SU-DHL-6 (cell line): ENCODE data around the gene TTC13.

Experiments used
- H2AFZ ChIP-seq: fragments of 200-600 bp; sonication (generic); 2 replicates; pipeline ENCODE4 v1.6.1; 2014; ENCODE audit warnings: low read depth, mild to moderate bottlenecking, moderate library complexity, mixed read lengths, antibody characterized with exemption, low read length; ENCODE audit not compliant: severe bottlenecking
- H3F3A ChIP-seq: fragments of 200-600 bp; shearing (Covaris generic); 2 replicates; pipeline ENCODE4 v1.6.0; 2016; ENCODE audit warnings: antibody characterized with exemption, mild to moderate bottlenecking; ENCODE audit not compliant: insufficient read depth
- H3K27ac ChIP-seq: fragments of 200-600 bp; sonication (generic); 2 replicates; pipeline ENCODE4 v1.5.1; 2016; ENCODE audit warnings: low read depth, mild to moderate bottlenecking, low read length, moderate library complexity, mixed read lengths
- H3K27me3 ChIP-seq: fragments of 200-600 bp; sonication (generic), shearing (Covaris generic); 2 replicates; pipeline ENCODE4 v1.6.0; 2014; ENCODE audit warnings: mild to moderate bottlenecking, low read length
- H3K36me3 ChIP-seq: fragments of 200-600 bp; sonication (generic); 2 replicates; pipeline ENCODE4 v1.6.1; 2014; ENCODE audit warnings: mild to moderate bottlenecking, low read length, mixed read lengths
- H3K4me2 ChIP-seq: fragments of 300-600, 200-600 bp; shearing (Covaris generic), sonication (generic); 2 replicates; pipeline ENCODE4 v1.6.0; 2014; ENCODE audit warnings: low read length, low read depth, mild to moderate bottlenecking; ENCODE audit not compliant: poor library complexity, severe bottlenecking
- H3K4me3 ChIP-seq: fragments of 200-600 bp; sonication (generic); 2 replicates; pipeline ENCODE4 v1.5.1; 2014; ENCODE audit warnings: antibody characterized with exemption, low read length, mild to moderate bottlenecking, mixed read lengths; ENCODE audit not compliant: insufficient read depth, poor library complexity, severe bottlenecking
- H3K79me2 ChIP-seq: fragments of 200-600 bp; sonication (generic); 2 replicates; pipeline ENCODE4 v1.6.1; 2014; ENCODE audit warnings: mild to moderate bottlenecking, low read length, moderate library complexity; ENCODE audit not compliant: insufficient read depth
- H3K9ac ChIP-seq: fragments of 200-600 bp; sonication (generic); 2 replicates; pipeline ENCODE4 v1.7.0; 2014; ENCODE audit warnings: mild to moderate bottlenecking, low read length
- H3K9me2 ChIP-seq: fragments of 200-600 bp; sonication (generic); replicated peaks from 2 replicates; pipeline ENCODE4 v1.6.1; 2014; ENCODE audit warnings: low read length; ENCODE audit not compliant: insufficient read depth
- H3K9me3 ChIP-seq: fragments of 200-600 bp; sonication (generic); 2 replicates; pipeline ENCODE4 v1.6.1; 2014; ENCODE audit warnings: low read length, mixed read lengths; ENCODE audit not compliant: insufficient read depth
- H4K20me1 ChIP-seq: fragments of 200-600 bp; sonication (generic); 2 replicates; pipeline ENCODE4 v1.6.1; 2014; ENCODE audit warnings: low read depth, mild to moderate bottlenecking, antibody characterized with exemption, low read length, moderate library complexity, mixed read lengths
- EZH2phosphoT487 ChIP-seq: fragments of 200-600 bp; sonication (generic), shearing (Covaris generic); conservative IDR thresholded peaks from 2 replicates; pipeline ENCODE4 v1.6.1; 2018; ENCODE audit warnings: mild to moderate bottlenecking, antibody characterized with exemption, low read length, moderate library complexity, mixed read lengths
- TF ChIP-seq, protein P1 (sequence below): fragments of 200-600 bp; sonication (generic); IDR thresholded peaks from one replicate; pipeline ENCODE4 v1.5.1; 2017; ENCODE audit warnings: antibody characterized with exemption, mild to moderate bottlenecking, low read length, moderate library complexity; ENCODE audit not compliant: insufficient read depth, poor library complexity, severe bottlenecking

The TTC13 gene

DNA sequence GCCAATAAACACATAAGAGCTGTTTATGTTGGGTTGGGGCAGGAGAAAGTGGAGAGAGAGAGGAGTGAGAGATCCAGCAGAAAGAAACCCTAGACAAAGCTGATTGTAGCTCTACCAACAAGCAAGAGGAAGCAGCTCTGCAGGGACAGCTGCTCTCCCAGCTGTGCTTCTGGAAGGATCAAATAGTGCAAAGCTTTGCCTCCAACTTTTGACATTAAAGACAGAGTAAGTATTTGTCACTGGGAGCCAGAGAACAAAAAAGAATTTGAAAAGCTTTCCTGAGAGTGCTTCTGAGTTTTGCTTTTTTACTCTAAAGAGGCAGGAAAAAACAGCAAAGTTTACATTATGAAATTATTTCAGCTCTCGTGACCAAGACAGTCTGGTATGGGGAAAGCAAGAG, 81.9 kb downstream of the TTC13 start:
- H3K27ac ChIP-seq: no peak overlapping the region
- no peaks in the 10 kb centered on the region for H3K36me3 ChIP-seq
- no peak for TF ChIP-seq EZH2phosphoT487
- TF ChIP-seq, protein P1, sequence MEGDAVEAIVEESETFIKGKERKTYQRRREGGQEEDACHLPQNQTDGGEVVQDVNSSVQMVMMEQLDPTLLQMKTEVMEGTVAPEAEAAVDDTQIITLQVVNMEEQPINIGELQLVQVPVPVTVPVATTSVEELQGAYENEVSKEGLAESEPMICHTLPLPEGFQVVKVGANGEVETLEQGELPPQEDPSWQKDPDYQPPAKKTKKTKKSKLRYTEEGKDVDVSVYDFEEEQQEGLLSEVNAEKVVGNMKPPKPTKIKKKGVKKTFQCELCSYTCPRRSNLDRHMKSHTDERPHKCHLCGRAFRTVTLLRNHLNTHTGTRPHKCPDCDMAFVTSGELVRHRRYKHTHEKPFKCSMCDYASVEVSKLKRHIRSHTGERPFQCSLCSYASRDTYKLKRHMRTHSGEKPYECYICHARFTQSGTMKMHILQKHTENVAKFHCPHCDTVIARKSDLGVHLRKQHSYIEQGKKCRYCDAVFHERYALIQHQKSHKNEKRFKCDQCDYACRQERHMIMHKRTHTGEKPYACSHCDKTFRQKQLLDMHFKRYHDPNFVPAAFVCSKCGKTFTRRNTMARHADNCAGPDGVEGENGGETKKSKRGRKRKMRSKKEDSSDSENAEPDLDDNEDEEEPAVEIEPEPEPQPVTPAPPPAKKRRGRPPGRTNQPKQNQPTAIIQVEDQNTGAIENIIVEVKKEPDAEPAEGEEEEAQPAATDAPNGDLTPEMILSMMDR: no peak
- H3K4me2 ChIP-seq: no peak overlapping the region
- H3K9me3 ChIP-seq: no peaks in the 10 kb centered on the region
- no peaks in the 10 kb centered on the region for H3K79me2 ChIP-seq
- no peak overlapping the region for H3K9ac ChIP-seq
- H3K9me2 ChIP-seq: no peaks in the 10 kb centered on the region
- no peak overlapping the region for H3K4me3 ChIP-seq
- H3K27me3 ChIP-seq: no peaks in the 10 kb centered on the region
- no peak overlapping the region for H2AFZ ChIP-seq
- H3F3A ChIP-seq: no peaks in the 10 kb centered on the region
- no peaks in the 10 kb centered on the region for H4K20me1 ChIP-seq

DNA sequence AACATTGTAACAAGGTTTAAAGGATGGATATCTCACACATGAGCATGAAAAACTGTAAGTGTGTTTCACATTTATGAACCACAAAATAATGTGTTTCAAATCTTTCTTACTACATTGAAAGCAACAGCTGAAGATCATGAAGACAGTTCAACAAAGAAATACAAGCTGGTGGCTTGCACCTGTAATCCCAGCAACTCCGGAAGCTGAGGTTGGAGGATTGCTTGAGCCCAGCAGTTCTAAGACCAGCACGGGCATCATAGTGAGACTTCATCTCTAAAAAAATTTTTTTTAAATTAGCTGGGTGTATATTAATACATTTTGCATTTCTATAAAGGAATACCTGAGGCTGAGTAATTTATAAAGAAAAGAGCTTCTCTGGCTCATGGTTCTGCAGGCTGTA, 83.2 kb downstream of the TTC13 start:
- H2AFZ ChIP-seq: no peak overlapping the region
- H3K9me2 ChIP-seq: no peaks in the 10 kb centered on the region
- no peaks in the 10 kb centered on the region for H3F3A ChIP-seq
- H3K27me3 ChIP-seq: no peaks in the 10 kb centered on the region
- no peaks in the 10 kb centered on the region for H3K9me3 ChIP-seq
- no peaks in the 10 kb centered on the region for H3K79me2 ChIP-seq
- H3K36me3 ChIP-seq: no peaks in the 10 kb centered on the region
- TF ChIP-seq, protein P1: no peak
- no peak for TF ChIP-seq EZH2phosphoT487
- no peak overlapping the region for H3K4me2 ChIP-seq
- no peak overlapping the region for H3K27ac ChIP-seq
- H4K20me1 ChIP-seq: no peaks in the 10 kb centered on the region
- no peak overlapping the region for H3K4me3 ChIP-seq
- no peak overlapping the region for H3K9ac ChIP-seq

DNA sequence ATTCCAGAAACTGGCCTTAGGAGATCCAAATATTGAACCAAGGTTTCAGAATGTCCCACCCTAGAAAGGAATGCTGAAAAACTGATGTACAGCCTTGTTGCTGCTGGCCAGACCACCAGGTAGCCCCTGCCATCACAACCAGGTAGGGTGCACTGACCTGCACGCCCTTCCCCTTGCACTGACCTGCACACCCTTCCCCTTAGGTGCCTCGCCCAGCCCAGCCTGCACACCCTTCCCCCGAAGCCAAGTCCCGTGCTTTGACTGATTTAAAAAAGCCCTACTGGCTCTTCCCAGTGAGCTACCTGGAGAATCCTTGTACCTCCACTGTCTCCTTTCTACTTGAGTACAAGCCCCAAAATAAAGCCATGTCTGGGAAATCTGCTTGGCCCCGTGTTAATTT, 84.0 kb downstream of the TTC13 start:
- H3K9me2 ChIP-seq: no peaks in the 10 kb centered on the region
- TF ChIP-seq EZH2phosphoT487: no peak
- TF ChIP-seq, protein P1: no peak
- no peaks in the 10 kb centered on the region for H3K27me3 ChIP-seq
- no peaks in the 10 kb centered on the region for H4K20me1 ChIP-seq
- H3K4me3 ChIP-seq: no peak overlapping the region
- no peaks in the 10 kb centered on the region for H3K9me3 ChIP-seq
- H3K27ac ChIP-seq: no peak overlapping the region
- no peaks in the 10 kb centered on the region for H3F3A ChIP-seq
- no peaks in the 10 kb centered on the region for H3K36me3 ChIP-seq
- no peak overlapping the region for H3K4me2 ChIP-seq
- no peak overlapping the region for H3K9ac ChIP-seq
- no peak overlapping the region for H2AFZ ChIP-seq
- no peaks in the 10 kb centered on the region for H3K79me2 ChIP-seq
